Measurements from ENCODE around the gene HOXA10. TPM values are rescaled to one million over a fixed set of nuclear protein-coding genes. Genes with fewer than 3 reads are reported as not detected.

HOXA10 gene
- total RNA-seq, 1 experiment from 2014 or later, result not detected

DNA sequence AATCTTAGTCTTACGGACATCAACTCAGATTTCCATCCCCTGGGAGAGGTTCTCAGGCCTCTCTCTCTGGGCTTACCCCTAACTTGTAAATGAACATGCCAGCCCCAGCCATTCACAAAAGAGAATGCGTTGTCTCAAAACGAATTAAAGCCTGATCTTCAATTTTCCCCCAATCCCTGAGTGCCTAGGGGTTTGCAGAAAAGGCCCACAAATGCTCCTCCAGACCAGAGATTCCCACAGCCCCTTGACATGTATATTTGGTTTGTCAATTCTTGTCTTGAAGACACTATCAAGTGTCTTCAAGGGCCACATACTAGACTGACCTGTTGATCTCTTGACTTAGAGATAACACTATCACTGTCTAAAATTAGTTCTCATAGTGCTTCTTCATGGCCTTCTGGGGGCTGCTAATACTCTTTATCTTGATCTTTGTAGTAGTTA lies 37.7 kb upstream of the HOXA10 start:
- Histone ChIP-seq H4K20me1 (ENCODE audit: insufficient read depth) (no peaks in the 10 kb centered on the region), H3K79me2 (ENCODE audit: low read depth) (no peaks in the 10 kb centered on the region), H3K9me2 (ENCODE audit: insufficient read depth) (no peaks in the 10 kb centered on the region), H3K4me3 (no peak overlapping the region), H3K4me2 (no peak overlapping the region), H3K27ac (no peak overlapping the region), H3K27me3 (ENCODE audit: insufficient read depth, low read depth) (no peaks in the 10 kb centered on the region), H3F3A (ENCODE audit: insufficient read depth, low read depth) (no peaks in the 10 kb centered on the region), H3K9me3 (ENCODE audit: insufficient read depth, low read depth) (no peaks in the 10 kb centered on the region), H3K4me1 (replicated peaks; ENCODE audit: insufficient read depth) (no peaks in the 10 kb centered on the region), H3K36me3 (ENCODE audit: low read depth) (no peaks in the 10 kb centered on the region), H2AFZ (no peak overlapping the region)
- intact Hi-C loops (cut with micrococcal nuclease; ENCODE audit: unreplicated experiment), result no loop called here
- TF ChIP-seq, protein P1, sequence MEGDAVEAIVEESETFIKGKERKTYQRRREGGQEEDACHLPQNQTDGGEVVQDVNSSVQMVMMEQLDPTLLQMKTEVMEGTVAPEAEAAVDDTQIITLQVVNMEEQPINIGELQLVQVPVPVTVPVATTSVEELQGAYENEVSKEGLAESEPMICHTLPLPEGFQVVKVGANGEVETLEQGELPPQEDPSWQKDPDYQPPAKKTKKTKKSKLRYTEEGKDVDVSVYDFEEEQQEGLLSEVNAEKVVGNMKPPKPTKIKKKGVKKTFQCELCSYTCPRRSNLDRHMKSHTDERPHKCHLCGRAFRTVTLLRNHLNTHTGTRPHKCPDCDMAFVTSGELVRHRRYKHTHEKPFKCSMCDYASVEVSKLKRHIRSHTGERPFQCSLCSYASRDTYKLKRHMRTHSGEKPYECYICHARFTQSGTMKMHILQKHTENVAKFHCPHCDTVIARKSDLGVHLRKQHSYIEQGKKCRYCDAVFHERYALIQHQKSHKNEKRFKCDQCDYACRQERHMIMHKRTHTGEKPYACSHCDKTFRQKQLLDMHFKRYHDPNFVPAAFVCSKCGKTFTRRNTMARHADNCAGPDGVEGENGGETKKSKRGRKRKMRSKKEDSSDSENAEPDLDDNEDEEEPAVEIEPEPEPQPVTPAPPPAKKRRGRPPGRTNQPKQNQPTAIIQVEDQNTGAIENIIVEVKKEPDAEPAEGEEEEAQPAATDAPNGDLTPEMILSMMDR (conservative IDR thresholded peaks at IDR 0.05), result no peak
- no peak for DNase-seq
- POLR2A ChIA-PET (ENCODE audit: unreplicated experiment), result no interaction called here
- no TSS peak for BruUV-seq (replicated peaks)
- CTCF ChIA-PET, result no interaction called here

DNA sequence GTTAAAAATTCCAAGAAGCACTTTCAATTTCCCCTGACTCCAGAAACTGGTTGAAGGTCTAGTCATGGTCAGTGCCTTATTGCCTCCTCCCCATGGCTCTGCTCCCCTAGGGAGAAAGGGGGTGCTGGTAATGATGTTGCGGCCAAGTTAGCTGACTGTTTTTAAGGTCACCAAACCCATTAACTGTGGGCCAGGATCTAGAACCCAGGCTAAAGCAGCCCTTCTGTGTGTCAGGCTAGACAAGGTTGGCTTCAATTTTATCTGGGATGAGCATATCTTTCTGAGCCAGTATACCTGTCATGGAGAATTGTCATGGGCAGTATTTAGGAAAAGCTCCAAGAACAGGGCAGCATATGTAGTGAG lies 36.9 kb upstream of the HOXA10 start:
- POLR2A ChIA-PET (ENCODE audit: unreplicated experiment), result no interaction called here
- DNase-seq, result no peak
- no peak overlapping the region for H2AFZ ChIP-seq
- H3K4me2 ChIP-seq, result no peak overlapping the region
- H4K20me1 ChIP-seq (ENCODE audit: insufficient read depth), result no peaks in the 10 kb centered on the region
- CTCF ChIA-PET, result interaction anchor here (1.3 kb wide), 1 partner anchor 365 kb away, joined by 4 read pairs; no protein-coding TSS in a partner anchor
- TF ChIP-seq, protein P1 (conservative IDR thresholded peaks at IDR 0.05), result no peak
- TF ChIP-seq EZH2 (IDR thresholded peaks at IDR 0.05; ENCODE audit: low read depth), result no peak
- intact Hi-C loops (cut with micrococcal nuclease; ENCODE audit: unreplicated experiment), result no loop called here
- H3K79me2 ChIP-seq (ENCODE audit: low read depth), result no peaks in the 10 kb centered on the region
- BruUV-seq (replicated peaks), result no TSS peak
- H3K27me3 ChIP-seq (ENCODE audit: insufficient read depth, low read depth), result no peaks in the 10 kb centered on the region
- no peaks in the 10 kb centered on the region for H3F3A ChIP-seq (ENCODE audit: insufficient read depth, low read depth)
- no peaks in the 10 kb centered on the region for H3K9me3 ChIP-seq (ENCODE audit: insufficient read depth, low read depth)
- no peaks in the 10 kb centered on the region for H3K9me2 ChIP-seq (ENCODE audit: insufficient read depth)
- H3K4me3 ChIP-seq, result no peak overlapping the region
- H3K4me1 ChIP-seq (replicated peaks; ENCODE audit: insufficient read depth), result no peaks in the 10 kb centered on the region
- H3K27ac ChIP-seq, result no peak overlapping the region
- no peaks in the 10 kb centered on the region for H3K36me3 ChIP-seq (ENCODE audit: low read depth)

DNA sequence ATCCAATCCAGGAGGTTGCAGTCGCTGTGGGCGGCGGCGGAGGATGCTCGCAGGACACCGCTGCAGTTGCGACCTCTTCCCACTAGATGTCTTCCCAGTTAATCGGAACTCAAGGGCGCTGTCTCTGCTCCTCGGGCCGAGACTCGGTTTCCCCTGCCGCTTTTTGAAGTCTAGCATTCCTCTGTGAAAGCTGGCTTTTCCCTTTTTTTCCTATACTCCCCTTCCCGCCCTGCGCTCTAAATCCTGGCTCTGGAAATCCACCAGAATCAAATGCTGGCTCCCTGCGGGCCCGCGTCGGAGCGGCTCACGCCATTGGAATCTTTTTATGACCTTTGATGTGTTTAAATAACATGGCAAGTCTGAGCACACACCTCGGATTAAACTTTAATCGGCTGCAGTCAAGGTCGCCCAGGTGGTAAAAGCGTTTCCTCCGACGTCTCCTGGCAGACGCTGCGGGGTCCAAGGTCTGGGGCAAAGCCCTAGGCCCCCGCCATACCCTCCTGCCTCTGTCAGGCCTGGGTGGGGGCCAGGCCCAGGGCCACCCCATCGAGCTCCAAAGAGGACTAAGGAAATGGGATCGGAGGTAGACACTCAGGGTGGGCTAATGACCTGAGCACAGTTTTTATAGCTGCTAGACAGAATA lies 36.4 kb upstream of the HOXA10 start:
- H2AFZ ChIP-seq, result no peak overlapping the region
- no peaks in the 10 kb centered on the region for H3K9me3 ChIP-seq (ENCODE audit: insufficient read depth, low read depth)
- no peak overlapping the region for H3K4me3 ChIP-seq
- H3K79me2 ChIP-seq (ENCODE audit: low read depth), result no peaks in the 10 kb centered on the region
- TF ChIP-seq, protein P1 (conservative IDR thresholded peaks at IDR 0.05), result peak; percentile 66; the same call in 1 of the 2 replicates
- TF ChIP-seq EZH2 (IDR thresholded peaks at IDR 0.05; ENCODE audit: low read depth), result no peak
- H3K4me1 ChIP-seq (replicated peaks; ENCODE audit: insufficient read depth), result no peaks in the 10 kb centered on the region
- intact Hi-C loops (cut with micrococcal nuclease; ENCODE audit: unreplicated experiment), result no loop called here
- H4K20me1 ChIP-seq (ENCODE audit: insufficient read depth), result no peaks in the 10 kb centered on the region
- no peaks in the 10 kb centered on the region for H3K9me2 ChIP-seq (ENCODE audit: insufficient read depth)
- BruUV-seq (replicated peaks), result no TSS peak
- no peaks in the 10 kb centered on the region for H3K36me3 ChIP-seq (ENCODE audit: low read depth)
- ChIA-PET POLR2A (ENCODE audit: unreplicated experiment) (no interaction called here), CTCF (interaction anchor here (1.1 to 1.3 kb wide), 2 partner anchors 15 to 366 kb away, joined by 4 to 5 read pairs; no protein-coding TSS in a partner anchor)
- H3K4me2 ChIP-seq, result no peak overlapping the region
- H3K27me3 ChIP-seq (ENCODE audit: insufficient read depth, low read depth), result no peaks in the 10 kb centered on the region
- H3K27ac ChIP-seq, result no peak overlapping the region
- no peaks in the 10 kb centered on the region for H3F3A ChIP-seq (ENCODE audit: insufficient read depth, low read depth)
- peak in 1 of 2 experiments; percentile 45 for DNase-seq
